ENCODE results near the gene PAM. TPM values are rescaled to one million over a fixed set of nuclear protein-coding genes. Genes with fewer than 3 reads are reported as not detected.

Gene PAM
- total RNA-seq, 1 experiment from 2014 or later: 257 TPM

GRCh38 chr5:102889033-102889432 is 133.9 kb downstream of the PAM start:
- H3K36me3 ChIP-seq (ENCODE audit: control insufficient read depth in 1 of 2, insufficient read depth in 2 of 2, low read length in 2 of 2): no peaks in the 10 kb centered on the region; a peak in 1 of 4 replicates
- H4K20me1 ChIP-seq (ENCODE audit: insufficient read depth): no peaks in the 10 kb centered on the region
- H3K9ac ChIP-seq (ENCODE audit: low read length): no peak overlapping the region
- no peaks in the 10 kb centered on the region for H3K27me3 ChIP-seq (ENCODE audit: insufficient read depth, low read length)
- intact Hi-C loops (cut with micrococcal nuclease): no loop called here
- H3K4me2 ChIP-seq (ENCODE audit: low read length): no peak overlapping the region
- RAD21 ChIA-PET (ENCODE audit: low non-redundant PET in 1 of 2, low total read pairs in 2 of 2, uncharacterized antibody in 2 of 2, unreplicated experiment in 2 of 2): no interaction called here
- TF ChIP-seq ZFX (IDR thresholded peaks at IDR 0.05): no peak
- TF ChIP-seq, protein P1, sequence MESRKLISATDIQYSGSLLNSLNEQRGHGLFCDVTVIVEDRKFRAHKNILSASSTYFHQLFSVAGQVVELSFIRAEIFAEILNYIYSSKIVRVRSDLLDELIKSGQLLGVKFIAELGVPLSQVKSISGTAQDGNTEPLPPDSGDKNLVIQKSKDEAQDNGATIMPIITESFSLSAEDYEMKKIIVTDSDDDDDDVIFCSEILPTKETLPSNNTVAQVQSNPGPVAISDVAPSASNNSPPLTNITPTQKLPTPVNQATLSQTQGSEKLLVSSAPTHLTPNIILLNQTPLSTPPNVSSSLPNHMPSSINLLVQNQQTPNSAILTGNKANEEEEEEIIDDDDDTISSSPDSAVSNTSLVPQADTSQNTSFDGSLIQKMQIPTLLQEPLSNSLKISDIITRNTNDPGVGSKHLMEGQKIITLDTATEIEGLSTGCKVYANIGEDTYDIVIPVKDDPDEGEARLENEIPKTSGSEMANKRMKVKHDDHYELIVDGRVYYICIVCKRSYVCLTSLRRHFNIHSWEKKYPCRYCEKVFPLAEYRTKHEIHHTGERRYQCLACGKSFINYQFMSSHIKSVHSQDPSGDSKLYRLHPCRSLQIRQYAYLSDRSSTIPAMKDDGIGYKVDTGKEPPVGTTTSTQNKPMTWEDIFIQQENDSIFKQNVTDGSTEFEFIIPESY (IDR thresholded peaks at IDR 0.05; ENCODE audit: extremely low read depth, insufficient replicate concordance, low read length): no peak
- TF ChIP-seq SP1 (IDR thresholded peaks at IDR 0.05; ENCODE audit: low read depth): no peak
- TF ChIP-seq EZH2 (IDR thresholded peaks at IDR 0.05): no peak
- no peak for TF ChIP-seq YY1 (IDR thresholded peaks at IDR 0.05; ENCODE audit: extremely low read depth, insufficient replicate concordance, low read depth, low read length)
- no peak for TF ChIP-seq POLR2A (IDR thresholded peaks at IDR 0.05; ENCODE audit: borderline replicate concordance, extremely low read depth, insufficient read depth, insufficient read length)
- CTCF ChIA-PET: no interaction called here
- no peaks in the 10 kb centered on the region for H3K9me2 ChIP-seq (ENCODE audit: insufficient read depth)
- ATAC-seq (no peak), DNase-seq (ENCODE audit: low read depth, low spot score) (no peak)
- no TSS peak for BruUV-seq (replicated peaks)
- H3K27ac ChIP-seq (ENCODE audit: low read depth, low read length): no peak overlapping the region
- no peaks in the 10 kb centered on the region for H3K9me3 ChIP-seq (ENCODE audit: control insufficient read depth in 1 of 2, insufficient read depth in 1 of 2, low read depth in 1 of 2, low read length in 2 of 2)
- H2AFZ ChIP-seq (ENCODE audit: low read depth, low read length, poor library complexity, severe bottlenecking): no peak overlapping the region
- POLR2A ChIA-PET: no interaction called here
- H3K79me2 ChIP-seq (ENCODE audit: insufficient read depth, low read length): peaks cover 96% of the 10 kb centered on the region
- H3K4me3 ChIP-seq (replicated peaks in 1 of 2; ENCODE audit: low read depth in 1 of 2, low read length in 2 of 2): no peak overlapping the region
- H3K4me1 ChIP-seq (ENCODE audit: control insufficient read depth in 1 of 2, insufficient read depth in 2 of 2, low read length in 2 of 2): peaks cover 3 to 5% of the 10 kb centered on the region in 2 experiments; a peak in 2 of 4 replicates

GRCh38 chr5:102890133-102890532 is 135.0 kb downstream of the PAM start:
- peaks cover 96% of the 10 kb centered on the region for H3K79me2 ChIP-seq (ENCODE audit: insufficient read depth, low read length)
- no peak overlapping the region for H3K4me3 ChIP-seq (replicated peaks in 1 of 2; ENCODE audit: low read depth in 1 of 2, low read length in 2 of 2)
- H3K36me3 ChIP-seq (ENCODE audit: control insufficient read depth in 1 of 2, insufficient read depth in 2 of 2, low read length in 2 of 2): no peaks in the 10 kb centered on the region; a peak in 1 of 4 replicates
- H3K27me3 ChIP-seq (ENCODE audit: insufficient read depth, low read length): no peaks in the 10 kb centered on the region
- DNase-seq (ENCODE audit: low read depth, low spot score) (no peak), ATAC-seq (no peak)
- H3K9me2 ChIP-seq (ENCODE audit: insufficient read depth): no peaks in the 10 kb centered on the region
- ChIA-PET CTCF (no interaction called here), POLR2A (no interaction called here), RAD21 (ENCODE audit: low non-redundant PET in 1 of 2, low total read pairs in 2 of 2, uncharacterized antibody in 2 of 2, unreplicated experiment in 2 of 2) (no interaction called here)
- no TSS peak for BruUV-seq (replicated peaks)
- no peak overlapping the region for H3K27ac ChIP-seq (ENCODE audit: low read depth, low read length)
- H4K20me1 ChIP-seq (ENCODE audit: insufficient read depth): no peaks in the 10 kb centered on the region
- no peak overlapping the region for H3K4me2 ChIP-seq (ENCODE audit: low read length)
- no peak overlapping the region for H2AFZ ChIP-seq (ENCODE audit: low read depth, low read length, poor library complexity, severe bottlenecking)
- H3K9ac ChIP-seq (ENCODE audit: low read length): no peak overlapping the region
- TF ChIP-seq, protein P2, sequence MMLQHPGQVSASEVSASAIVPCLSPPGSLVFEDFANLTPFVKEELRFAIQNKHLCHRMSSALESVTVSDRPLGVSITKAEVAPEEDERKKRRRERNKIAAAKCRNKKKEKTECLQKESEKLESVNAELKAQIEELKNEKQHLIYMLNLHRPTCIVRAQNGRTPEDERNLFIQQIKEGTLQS (IDR thresholded peaks at IDR 0.05): no peak
- TF ChIP-seq CEBPB (IDR thresholded peaks at IDR 0.05; ENCODE audit: low read depth): no peak
- TF ChIP-seq RAD21 (IDR thresholded peaks at IDR 0.05; ENCODE audit: low read depth): no peak
- no peak for TF ChIP-seq POLR2AphosphoS5 (IDR thresholded peaks at IDR 0.05; ENCODE audit: low read depth, low read length)
- no peak for TF ChIP-seq SP1 (IDR thresholded peaks at IDR 0.05; ENCODE audit: low read depth)
- no peak for TF ChIP-seq SRF (IDR thresholded peaks at IDR 0.05; ENCODE audit: low read depth)
- no peaks in the 10 kb centered on the region for H3K9me3 ChIP-seq (ENCODE audit: control insufficient read depth in 1 of 2, insufficient read depth in 1 of 2, low read depth in 1 of 2, low read length in 2 of 2)
- peaks cover 3 to 5% of the 10 kb centered on the region in 2 experiments; a peak in 2 of 4 replicates for H3K4me1 ChIP-seq (ENCODE audit: control insufficient read depth in 1 of 2, insufficient read depth in 2 of 2, low read length in 2 of 2)
- intact Hi-C loops (cut with micrococcal nuclease): no loop called here
